GM19099 (cell line): ENCODE results near the gene LRRC55.

Experiments used
- POLR2A ChIP-seq: IDR thresholded peaks from 3 replicates; pipeline ENCODE4 v1.6.1; 2011; ENCODE audit warnings: low read depth; ENCODE audit not compliant: insufficient read length; ENCODE audit errors: extremely low read depth

LRRC55 gene

DNA sequence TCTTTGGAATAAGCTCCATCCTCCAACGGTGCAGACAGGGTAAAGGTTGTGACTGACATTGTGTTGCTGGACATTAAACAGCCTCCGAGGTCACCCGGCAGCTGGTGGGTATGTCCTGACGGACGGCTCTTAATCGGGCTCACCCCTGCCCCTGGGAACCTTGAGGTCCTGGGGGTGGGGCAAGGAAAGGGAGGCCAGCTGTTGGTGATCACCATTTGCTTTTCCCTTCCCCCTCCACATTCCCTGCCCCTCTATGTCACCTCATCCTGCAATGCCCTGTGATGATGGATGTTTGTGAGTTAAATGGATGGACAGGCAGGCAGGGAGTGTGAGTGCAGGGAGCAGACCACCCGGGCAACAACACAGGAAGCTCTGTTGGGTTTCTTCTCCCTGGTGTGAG is 29.0 kb downstream of the LRRC55 start:
- no peak for TF ChIP-seq POLR2A

- no peak for TF ChIP-seq POLR2A
Observed at GRCh38 chr11:57213342-57214097, 31.8 kb downstream of the LRRC55 start.

DNA sequence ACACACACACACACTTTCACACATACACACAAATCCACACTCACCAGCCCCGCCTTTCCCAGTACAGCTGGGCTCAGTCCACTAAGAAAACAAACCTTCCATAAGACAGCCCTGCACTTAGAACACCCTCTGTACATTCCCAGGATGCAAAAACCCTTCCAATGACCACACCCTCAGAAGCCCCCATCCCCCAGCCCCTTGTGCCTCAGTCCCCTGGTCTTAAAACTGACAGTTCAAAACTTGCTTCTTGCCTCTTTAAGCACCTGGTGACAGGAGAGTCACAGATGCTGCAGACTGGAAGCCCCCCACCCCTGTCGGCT is 32.3 kb downstream of the LRRC55 start:
- TF ChIP-seq POLR2A, result no peak

DNA sequence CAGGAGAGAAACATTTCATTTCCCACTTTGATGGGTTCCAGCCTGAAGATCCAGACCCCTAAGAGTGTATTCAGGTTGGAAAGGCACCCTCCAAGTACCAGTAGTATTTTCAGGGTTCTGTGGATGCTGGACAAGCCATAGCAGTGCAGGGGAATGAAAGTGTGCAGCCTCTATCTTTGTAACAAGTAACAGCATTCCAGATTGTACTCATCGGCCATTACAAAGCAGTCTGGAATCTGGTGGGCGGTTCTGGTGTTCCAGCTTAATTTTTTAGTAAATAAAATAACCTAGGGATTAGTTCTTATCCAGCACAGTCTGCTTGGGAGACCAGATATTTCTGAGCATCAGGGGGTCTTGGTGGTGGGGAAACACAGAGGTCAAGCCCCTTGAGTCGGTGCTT is 32.7 kb downstream of the LRRC55 start:
- no peak for TF ChIP-seq POLR2A

DNA sequence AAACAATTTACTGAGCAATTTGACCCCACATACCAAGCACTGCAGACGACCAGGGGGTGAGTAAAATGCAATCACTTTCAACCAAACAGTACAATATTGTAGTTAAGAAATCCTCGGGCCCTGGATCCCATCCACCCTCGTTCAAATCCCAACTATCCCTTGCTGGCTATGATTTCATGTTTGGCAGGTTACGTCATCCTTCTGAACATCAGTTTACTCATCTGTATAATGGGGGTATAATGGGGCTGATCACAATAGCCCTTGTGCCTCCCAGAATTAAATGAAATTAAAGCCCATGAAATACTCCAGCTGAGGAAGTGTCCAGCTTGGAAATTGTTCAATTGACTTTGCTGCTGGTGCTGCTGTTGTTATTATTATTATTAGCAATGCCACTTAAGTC is 34.7 kb downstream of the LRRC55 start:
- TF ChIP-seq POLR2A, result no peak

DNA sequence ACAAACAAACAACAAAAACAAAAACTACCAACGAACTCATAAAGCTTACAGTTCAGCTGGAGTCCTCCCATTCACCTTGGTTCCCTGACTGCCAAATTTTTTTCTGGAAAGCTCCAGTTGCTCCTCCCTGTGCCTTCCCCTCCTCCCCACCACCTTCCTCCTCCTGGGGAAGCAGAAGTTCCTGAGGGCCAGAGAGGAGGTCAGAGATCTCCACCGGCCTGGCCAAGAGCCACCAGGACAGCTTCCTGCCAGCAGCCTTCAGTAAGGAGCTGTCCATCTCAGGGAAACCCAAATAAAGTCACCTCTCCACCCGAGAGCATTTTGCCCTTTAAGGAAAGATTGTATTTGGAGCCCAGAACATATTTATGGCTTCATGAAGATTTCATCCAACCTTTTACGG is 35.3 kb downstream of the LRRC55 start:
- TF ChIP-seq POLR2A, result no peak

DNA sequence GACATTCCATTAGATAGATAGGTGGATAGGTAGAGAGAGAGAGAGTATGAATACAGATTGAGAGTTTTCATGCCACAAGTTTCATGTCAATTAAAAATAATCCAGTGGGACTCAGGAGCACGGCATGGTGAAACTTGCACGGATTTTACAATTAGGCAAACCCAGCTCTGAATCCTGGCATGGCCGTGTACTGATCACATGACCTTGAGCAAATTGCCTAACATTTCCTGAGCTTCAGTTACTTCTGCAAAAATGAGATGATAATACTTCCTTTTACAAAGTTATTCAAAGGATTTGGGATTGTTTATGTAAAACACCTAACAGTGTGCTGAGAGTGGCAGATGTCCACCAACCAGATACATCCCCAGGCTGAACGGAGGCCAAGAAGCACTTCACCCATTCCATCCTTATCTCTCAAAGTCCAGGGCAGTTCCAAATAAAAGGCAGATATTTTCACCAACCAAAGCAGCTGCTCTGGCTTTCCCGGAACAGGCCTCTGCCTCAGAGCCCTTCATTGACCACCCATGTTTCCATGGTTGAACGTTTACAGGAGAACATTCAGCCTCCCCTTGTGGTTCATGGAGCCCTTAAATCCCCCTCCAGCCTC is 37.4 kb downstream of the LRRC55 start:
- no peak for TF ChIP-seq POLR2A

- TF ChIP-seq POLR2A, result no peak
Observed at GRCh38 chr11:57222239-57222638, 40.5 kb downstream of the LRRC55 start.

GRCh38 chr11:57223601-57224000 is 41.8 kb downstream of the LRRC55 start:
- TF ChIP-seq POLR2A, result no peak

DNA sequence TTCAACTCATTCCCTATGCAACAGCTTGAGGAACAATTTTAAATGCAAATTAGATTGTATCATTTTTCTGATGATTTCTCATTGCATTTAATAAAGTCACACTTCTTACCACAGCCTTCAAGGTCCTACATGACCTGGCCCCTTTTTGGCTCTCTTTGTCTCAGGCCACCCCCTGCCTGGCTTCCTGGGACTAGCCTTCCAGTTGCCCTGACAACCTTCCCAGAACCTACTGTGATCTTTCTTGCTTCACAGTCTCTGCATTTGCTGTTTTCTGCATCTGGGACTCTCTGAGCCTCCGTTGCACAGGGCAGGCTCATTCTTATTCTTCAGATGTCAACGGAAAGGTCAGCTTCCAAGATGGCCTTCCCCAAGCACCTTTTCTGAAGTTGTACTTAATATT is 42.4 kb downstream of the LRRC55 start:
- TF ChIP-seq POLR2A, result no peak

DNA sequence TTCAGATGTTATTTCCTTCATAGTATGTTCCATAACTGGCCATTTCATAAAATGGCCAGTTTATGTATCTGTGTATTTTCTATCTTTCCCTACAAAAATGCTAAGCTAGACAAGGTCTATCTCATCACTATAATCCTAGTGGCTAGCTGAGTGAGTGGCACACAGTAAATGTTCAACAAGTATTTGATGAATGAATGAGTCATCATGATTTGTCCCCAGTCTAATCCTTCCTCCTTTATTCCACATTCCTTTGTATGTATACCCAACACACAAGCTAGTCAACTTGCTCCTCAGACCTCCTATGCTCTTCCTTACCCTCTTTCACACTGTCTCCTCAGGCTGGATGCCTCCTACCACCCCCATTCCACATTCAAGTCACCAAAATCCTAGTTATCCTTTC is 42.8 kb downstream of the LRRC55 start:
- TF ChIP-seq POLR2A, result no peak

DNA sequence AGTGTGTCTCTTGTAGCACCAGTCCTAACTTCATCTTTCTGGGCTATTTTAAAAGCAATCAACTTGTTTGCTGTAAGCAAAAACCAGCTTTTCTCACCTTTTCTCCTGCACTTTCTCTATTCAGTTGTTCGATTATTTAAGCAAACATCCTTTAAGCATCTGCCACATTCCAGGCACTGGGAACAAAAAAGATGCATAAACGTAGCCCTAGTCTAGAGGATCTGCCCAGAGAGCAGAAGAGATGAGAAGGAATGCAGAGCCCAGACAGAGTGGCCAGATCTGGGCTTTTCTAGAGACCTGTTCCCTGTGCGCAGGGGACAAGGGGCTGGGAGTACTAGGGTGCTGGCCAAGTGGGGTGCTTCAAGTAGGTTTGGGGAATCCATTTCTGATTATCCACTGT is 46.8 kb downstream of the LRRC55 start:
- no peak for TF ChIP-seq POLR2A

GRCh38 chr11:57230316-57230715 is 48.6 kb downstream of the LRRC55 start:
- TF ChIP-seq POLR2A, result no peak

- TF ChIP-seq POLR2A, result no peak
Observed at GRCh38 chr11:57230791-57231538, 49.2 kb downstream of the LRRC55 start.

DNA sequence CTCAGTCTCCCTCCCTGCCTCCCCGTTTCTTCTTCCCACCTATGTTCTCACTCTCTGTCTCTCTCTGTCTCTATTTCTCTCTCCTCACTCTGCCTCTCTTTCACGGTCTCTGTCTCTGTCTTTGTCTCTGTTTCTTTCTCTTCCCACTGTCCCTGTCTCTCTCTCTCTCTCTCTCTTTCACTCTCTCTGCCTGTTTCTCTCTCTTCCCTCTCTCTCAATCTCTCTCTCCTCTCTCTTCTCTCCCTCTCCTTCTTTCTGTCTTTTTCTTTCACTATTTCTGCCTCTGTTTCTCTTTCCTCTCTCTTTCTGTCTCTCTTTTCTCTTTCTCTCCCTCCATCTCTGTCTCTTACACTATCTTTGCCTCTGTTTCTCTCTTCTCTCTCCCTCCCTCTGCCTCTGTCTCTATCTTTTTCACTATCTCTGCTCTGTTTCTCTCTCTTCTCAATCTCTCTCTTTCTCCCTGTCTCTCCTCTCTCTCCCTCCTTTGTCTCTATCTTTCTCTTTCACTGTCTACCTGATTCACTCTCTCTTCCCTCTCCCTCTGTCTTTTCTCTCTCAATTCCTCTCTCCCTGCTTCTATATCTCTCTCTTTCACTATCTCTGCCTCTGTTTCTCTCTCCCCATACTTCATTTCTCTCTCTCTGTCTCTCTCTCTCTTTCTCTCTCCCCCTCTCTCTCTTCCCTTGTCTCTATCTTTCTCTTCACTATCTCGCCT is 49.9 kb downstream of the LRRC55 start:
- TF ChIP-seq POLR2A, result no peak

DNA sequence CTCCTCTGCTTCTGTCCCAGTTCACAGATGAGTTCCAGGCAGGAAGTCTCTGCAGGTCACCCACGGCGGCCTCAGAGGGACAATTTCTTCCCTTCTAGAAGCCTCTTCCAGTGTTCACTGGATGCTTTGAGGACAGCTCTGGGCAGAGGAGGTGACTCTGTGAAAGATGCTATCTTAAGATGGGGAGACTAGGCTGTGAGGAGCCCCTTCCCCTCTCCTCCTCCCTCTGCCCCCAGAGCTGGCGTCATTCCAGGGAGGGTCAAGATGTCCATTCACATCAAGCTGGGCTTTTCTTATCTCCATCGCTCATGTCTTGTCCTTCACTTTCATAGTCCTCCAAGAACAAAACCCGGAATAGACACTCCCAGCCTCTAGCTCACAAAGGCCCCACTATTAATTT is 51.9 kb downstream of the LRRC55 start:
- no peak for TF ChIP-seq POLR2A
